Liver (tissue), 9 donors: ENCODE measurements around the gene ALG8. TPM values are rescaled to one million over a fixed set of nuclear protein-coding genes. Genes with fewer than 3 reads are reported as not detected.

Experiments used
- DNase-seq: peaks from one replicate; pipeline ENCODE4 v3.0.0-alpha.2; 2017; ENCODE audit warnings: low spot score
- H3K27ac ChIP-seq, 2 donors: one replicate each; pipeline ENCODE4 v1.7.0; 2013; ENCODE audit warnings: inconsistent platforms in 2 of 2, low read length in 2 of 2, control low read depth in 1 of 2, low read depth in 1 of 2, mild to moderate bottlenecking in 1 of 2
- H3K27me3 ChIP-seq, 4 donors: one replicate each; pipeline versions ENCODE4 v1.6.1 to v1.7.0; 2013; ENCODE audit warnings: low read length in 3 of 4, inconsistent platforms in 1 of 4, mild to moderate bottlenecking in 1 of 4, moderate library complexity in 1 of 4; ENCODE audit not compliant: control insufficient read depth in 4 of 4, insufficient read depth in 4 of 4
- H3K36me3 ChIP-seq, 4 donors: one replicate each; pipeline versions ENCODE4 v1.6.1 to v1.7.0; 2013; ENCODE audit warnings: low read length in 3 of 4, mild to moderate bottlenecking in 3 of 4, low read depth in 1 of 4, moderate library complexity in 1 of 4; ENCODE audit not compliant: control insufficient read depth in 4 of 4, insufficient read depth in 3 of 4
- H3K4me1 ChIP-seq, 4 donors: one replicate each; pipeline versions ENCODE4 v1.6.1 to v1.7.0; 2013; ENCODE audit warnings: low read length in 3 of 4, mild to moderate bottlenecking in 3 of 4, moderate library complexity in 1 of 4; ENCODE audit not compliant: control insufficient read depth in 4 of 4, insufficient read depth in 4 of 4
- H3K4me3 ChIP-seq, 3 donors: one replicate each; pipeline versions ENCODE4 v1.6.1 to v1.7.0; 2013; ENCODE audit warnings: low read length in 3 of 3, control low read depth in 1 of 3, low read depth in 1 of 3, mild to moderate bottlenecking in 1 of 3
- H3K9ac ChIP-seq, 2 donors: one replicate each; pipeline ENCODE4 v1.7.0; 2013; ENCODE audit warnings: low read length in 2 of 2, mild to moderate bottlenecking in 2 of 2, moderate library complexity in 2 of 2, control low read depth in 1 of 2, low read depth in 1 of 2
- H3K9me3 ChIP-seq, 4 donors: one replicate each; pipeline versions ENCODE4 v1.6.1 to v1.7.0; 2013; ENCODE audit warnings: low read length in 3 of 4; ENCODE audit not compliant: control insufficient read depth in 4 of 4
- EGR1 ChIP-seq, 2 donors: IDR thresholded peaks; 2 replicates each; pipeline ENCODE4 v1.6.1; 2016 to 2018; ENCODE audit warnings: antibody characterized with exemption in 2 of 2, low read depth in 2 of 2
- FOXA1 ChIP-seq: IDR thresholded peaks from 2 replicates; pipeline ENCODE4 v1.6.1; 2016; ENCODE audit warnings: antibody characterized with exemption
- FOXA2 ChIP-seq: IDR thresholded peaks from 2 replicates; pipeline ENCODE4 v1.6.1; 2016; ENCODE audit warnings: antibody characterized with exemption
- GABPA ChIP-seq, 2 donors: IDR thresholded peaks in 1 of 2; conservative IDR thresholded peaks in 1 of 2; 2 replicates each; pipeline ENCODE4 v1.6.1; 2016; ENCODE audit warnings: antibody characterized with exemption in 2 of 2, mild to moderate bottlenecking in 1 of 2, moderate library complexity in 1 of 2
- HNF4A ChIP-seq, 2 donors: conservative IDR thresholded peaks; 2 replicates each; pipeline ENCODE4 v1.6.1; 2016; ENCODE audit warnings: antibody characterized with exemption in 2 of 2, mild to moderate bottlenecking in 2 of 2
- HNF4G ChIP-seq: IDR thresholded peaks from 2 replicates; pipeline ENCODE4 v1.6.1; 2016; ENCODE audit warnings: antibody characterized with exemption
- JUND ChIP-seq, 2 donors: IDR thresholded peaks; 2 replicates each; pipeline ENCODE4 v1.6.1; 2016; ENCODE audit warnings: antibody characterized with exemption in 2 of 2
- NR2F2 ChIP-seq: IDR thresholded peaks from 2 replicates; pipeline ENCODE4 v1.6.1; 2016; ENCODE audit warnings: antibody characterized with exemption
- RAD21 ChIP-seq, 2 donors: IDR thresholded peaks; 2 replicates each; pipeline ENCODE4 v1.6.1; 2016; ENCODE audit warnings: antibody characterized with exemption in 2 of 2, mild to moderate bottlenecking in 2 of 2
- RXRA ChIP-seq, 2 donors: IDR thresholded peaks; 2 replicates each; pipeline ENCODE4 v1.6.1; 2017 to 2018; ENCODE audit warnings: antibody characterized with exemption in 2 of 2, mild to moderate bottlenecking in 1 of 2
- SP1 ChIP-seq: IDR thresholded peaks from 2 replicates; pipeline ENCODE4 v1.6.1; 2018; ENCODE audit warnings: antibody characterized with exemption, mild to moderate bottlenecking
- TAF1 ChIP-seq: conservative IDR thresholded peaks from 2 replicates; pipeline ENCODE4 v1.6.1; 2016; ENCODE audit warnings: antibody characterized with exemption, mild to moderate bottlenecking
- YY1 ChIP-seq: IDR thresholded peaks from 2 replicates; pipeline ENCODE4 v1.6.1; 2016; ENCODE audit warnings: antibody characterized with exemption, mild to moderate bottlenecking
- WGBS: extraction: QIAGEN DNeasy Blood & Tissue Kit; methylation state at CpG from one replicate; pipeline ENCODE4 v1.1.7; 2013; 5-methylcytosine and 5-hydroxymethylcytosine counted together
- polyA plus RNA-seq, 2 donors: library from polyadenylated mRNA; stranded (reverse) in 1 of 2; unstranded in 1 of 2; fragments of 200-250 nt in 1 of 2; fragments of >200 nt in 1 of 2; fragmentation: Nextera tagmentation in 1 of 2; extraction: Ambion mirVana in 1 of 2; gene quantifications; one replicate each; pipeline versions ENCODE4 v1.2.1 to v1.2.3, GENCODE V29; 2013 to 2015
- total RNA-seq, 2 donors: library from RNA; depleted of rRNA; stranded (reverse); fragments of >200 nt; gene quantifications; one replicate each; pipeline ENCODE4 v1.2.3, GENCODE V29; 2014
- TF ChIP-seq, protein P1 (sequence below): fragments of 150-350 bp; IDR thresholded peaks from 2 replicates; pipeline ENCODE4 v1.5.1; 2017; ENCODE audit warnings: improper control_type of control experiment, low read depth, low read length; ENCODE audit not compliant: missing input control
- TF ChIP-seq, protein P2 (sequence below): IDR thresholded peaks from 2 replicates; pipeline ENCODE4 v1.6.1; 2016; ENCODE audit warnings: antibody characterized with exemption
- TF ChIP-seq, protein P3 (sequence below): IDR thresholded peaks from 2 replicates; pipeline ENCODE4 v1.6.1; 2016; ENCODE audit warnings: antibody characterized with exemption
- TF ChIP-seq, protein P4 (sequence below): IDR thresholded peaks from 2 replicates; pipeline ENCODE4 v1.6.1; 2016; ENCODE audit warnings: antibody characterized with exemption
- TF ChIP-seq, protein P5 (sequence below): IDR thresholded peaks from 2 replicates; pipeline ENCODE4 v1.6.1; 2016; ENCODE audit warnings: antibody characterized with exemption, mild to moderate bottlenecking
- donor health status: healthy.
- donor health status: healthy.
- donor health status: healthy.
- donor health status: healthy.
- donor health status: healthy.

ALG8 gene
- total and polyA plus RNA-seq, 4 donors = 29.4 to 46.0 (median 38.0) TPM

DNA sequence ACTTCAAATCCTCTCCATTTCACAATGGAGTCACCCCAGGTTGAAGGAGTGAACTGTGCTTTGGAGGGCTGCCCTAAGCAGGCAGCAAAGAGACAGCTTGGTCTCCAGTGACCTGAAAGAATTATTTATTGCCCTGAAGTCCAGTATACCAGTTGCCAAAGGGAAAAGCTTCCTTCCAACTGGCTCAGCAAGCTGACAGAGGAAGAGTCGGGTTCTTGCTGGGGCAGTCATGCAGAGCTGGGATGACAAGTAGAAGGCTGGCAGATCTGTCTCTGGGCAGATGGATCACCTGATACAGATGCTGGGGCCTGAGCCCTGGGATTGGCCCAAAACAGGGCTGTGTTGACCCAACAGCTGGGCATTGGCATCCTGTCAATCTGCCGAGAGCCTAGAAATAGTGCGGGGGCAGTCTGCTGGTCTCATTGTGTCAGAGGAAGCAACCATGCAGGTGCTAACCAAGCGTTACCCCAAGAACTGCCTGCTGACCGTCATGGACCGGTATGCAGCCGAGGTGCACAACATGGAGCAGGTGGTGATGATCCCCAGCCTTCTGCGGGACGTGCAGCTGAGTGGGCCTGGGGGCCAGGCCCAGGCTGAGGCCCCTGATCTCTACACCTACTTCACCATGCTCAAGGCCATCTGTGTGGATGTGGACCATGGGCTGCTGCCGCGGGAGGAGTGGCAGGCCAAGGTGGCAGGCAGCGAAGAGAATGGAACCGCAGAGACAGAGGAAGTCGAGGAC is 75.8 kb downstream of the ALG8 start, which contains the start of gene THRSP:
TSS of gene THRSP (plus strand) at position 422 of the 742 bp plus-strand sequence. CDS start at position 443, 21 bp downstream.
- no peak for DNase-seq
- Histone ChIP-seq H3K27me3 (no peaks in the 10 kb centered on the region), H3K4me3 (peak within 1 kb of the TSS; percentile 41 to 83 (median 67)), H3K9me3 (no peaks in the 10 kb centered on the region), H3K27ac (peak within 1 kb of the TSS; percentile 69 to 80), H3K4me1 (peaks cover 8 to 50% (median 25%) of the 10 kb centered on the region in 4 donors), H3K36me3 (peaks cover 2 to 11% (median 6%) of the 10 kb centered on the region in 4 donors), H3K9ac (peak within 1 kb of the TSS; percentile 50 to 57)
- 43% methylated on average over 14 of the region's 14 CpGs for WGBS
- TF ChIP-seq RAD21 (IDR thresholded peaks at IDR 0.05) (peak; percentile 14 to 28), SP1 (peak; percentile 75), HNF4A (conservative IDR thresholded peaks at IDR 0.05) (peak; percentile 68), FOXA1 (peak; percentile 79), FOXA2 (peak; percentile 90), JUND (IDR thresholded peaks at IDR 0.05) (peak in 1 of 2 donors; percentile 28), YY1 (peak; percentile 65), GABPA (IDR thresholded peaks at IDR 0.05 in 1 of 2, conservative IDR thresholded peaks at IDR 0.05 in 1 of 2) (no peak), EGR1 (IDR thresholded peaks at IDR 0.05; ENCODE audit: low read depth in 2 of 2) (peak; percentile 54 to 92), HNF4G (no peak), RXRA (IDR thresholded peaks at IDR 0.05) (peak; percentile 67 to 85), TAF1 (peak; percentile 97), NR2F2 (no peak)
- TF ChIP-seq, protein P1, sequence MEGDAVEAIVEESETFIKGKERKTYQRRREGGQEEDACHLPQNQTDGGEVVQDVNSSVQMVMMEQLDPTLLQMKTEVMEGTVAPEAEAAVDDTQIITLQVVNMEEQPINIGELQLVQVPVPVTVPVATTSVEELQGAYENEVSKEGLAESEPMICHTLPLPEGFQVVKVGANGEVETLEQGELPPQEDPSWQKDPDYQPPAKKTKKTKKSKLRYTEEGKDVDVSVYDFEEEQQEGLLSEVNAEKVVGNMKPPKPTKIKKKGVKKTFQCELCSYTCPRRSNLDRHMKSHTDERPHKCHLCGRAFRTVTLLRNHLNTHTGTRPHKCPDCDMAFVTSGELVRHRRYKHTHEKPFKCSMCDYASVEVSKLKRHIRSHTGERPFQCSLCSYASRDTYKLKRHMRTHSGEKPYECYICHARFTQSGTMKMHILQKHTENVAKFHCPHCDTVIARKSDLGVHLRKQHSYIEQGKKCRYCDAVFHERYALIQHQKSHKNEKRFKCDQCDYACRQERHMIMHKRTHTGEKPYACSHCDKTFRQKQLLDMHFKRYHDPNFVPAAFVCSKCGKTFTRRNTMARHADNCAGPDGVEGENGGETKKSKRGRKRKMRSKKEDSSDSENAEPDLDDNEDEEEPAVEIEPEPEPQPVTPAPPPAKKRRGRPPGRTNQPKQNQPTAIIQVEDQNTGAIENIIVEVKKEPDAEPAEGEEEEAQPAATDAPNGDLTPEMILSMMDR = no peak
- TF ChIP-seq, protein P2, sequence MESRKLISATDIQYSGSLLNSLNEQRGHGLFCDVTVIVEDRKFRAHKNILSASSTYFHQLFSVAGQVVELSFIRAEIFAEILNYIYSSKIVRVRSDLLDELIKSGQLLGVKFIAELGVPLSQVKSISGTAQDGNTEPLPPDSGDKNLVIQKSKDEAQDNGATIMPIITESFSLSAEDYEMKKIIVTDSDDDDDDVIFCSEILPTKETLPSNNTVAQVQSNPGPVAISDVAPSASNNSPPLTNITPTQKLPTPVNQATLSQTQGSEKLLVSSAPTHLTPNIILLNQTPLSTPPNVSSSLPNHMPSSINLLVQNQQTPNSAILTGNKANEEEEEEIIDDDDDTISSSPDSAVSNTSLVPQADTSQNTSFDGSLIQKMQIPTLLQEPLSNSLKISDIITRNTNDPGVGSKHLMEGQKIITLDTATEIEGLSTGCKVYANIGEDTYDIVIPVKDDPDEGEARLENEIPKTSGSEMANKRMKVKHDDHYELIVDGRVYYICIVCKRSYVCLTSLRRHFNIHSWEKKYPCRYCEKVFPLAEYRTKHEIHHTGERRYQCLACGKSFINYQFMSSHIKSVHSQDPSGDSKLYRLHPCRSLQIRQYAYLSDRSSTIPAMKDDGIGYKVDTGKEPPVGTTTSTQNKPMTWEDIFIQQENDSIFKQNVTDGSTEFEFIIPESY = no peak
- TF ChIP-seq, protein P3, sequence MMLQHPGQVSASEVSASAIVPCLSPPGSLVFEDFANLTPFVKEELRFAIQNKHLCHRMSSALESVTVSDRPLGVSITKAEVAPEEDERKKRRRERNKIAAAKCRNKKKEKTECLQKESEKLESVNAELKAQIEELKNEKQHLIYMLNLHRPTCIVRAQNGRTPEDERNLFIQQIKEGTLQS = no peak
- TF ChIP-seq, protein P4, sequence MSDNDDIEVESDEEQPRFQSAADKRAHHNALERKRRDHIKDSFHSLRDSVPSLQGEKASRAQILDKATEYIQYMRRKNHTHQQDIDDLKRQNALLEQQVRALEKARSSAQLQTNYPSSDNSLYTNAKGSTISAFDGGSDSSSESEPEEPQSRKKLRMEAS = peak; percentile 17
- TF ChIP-seq, protein P5, sequence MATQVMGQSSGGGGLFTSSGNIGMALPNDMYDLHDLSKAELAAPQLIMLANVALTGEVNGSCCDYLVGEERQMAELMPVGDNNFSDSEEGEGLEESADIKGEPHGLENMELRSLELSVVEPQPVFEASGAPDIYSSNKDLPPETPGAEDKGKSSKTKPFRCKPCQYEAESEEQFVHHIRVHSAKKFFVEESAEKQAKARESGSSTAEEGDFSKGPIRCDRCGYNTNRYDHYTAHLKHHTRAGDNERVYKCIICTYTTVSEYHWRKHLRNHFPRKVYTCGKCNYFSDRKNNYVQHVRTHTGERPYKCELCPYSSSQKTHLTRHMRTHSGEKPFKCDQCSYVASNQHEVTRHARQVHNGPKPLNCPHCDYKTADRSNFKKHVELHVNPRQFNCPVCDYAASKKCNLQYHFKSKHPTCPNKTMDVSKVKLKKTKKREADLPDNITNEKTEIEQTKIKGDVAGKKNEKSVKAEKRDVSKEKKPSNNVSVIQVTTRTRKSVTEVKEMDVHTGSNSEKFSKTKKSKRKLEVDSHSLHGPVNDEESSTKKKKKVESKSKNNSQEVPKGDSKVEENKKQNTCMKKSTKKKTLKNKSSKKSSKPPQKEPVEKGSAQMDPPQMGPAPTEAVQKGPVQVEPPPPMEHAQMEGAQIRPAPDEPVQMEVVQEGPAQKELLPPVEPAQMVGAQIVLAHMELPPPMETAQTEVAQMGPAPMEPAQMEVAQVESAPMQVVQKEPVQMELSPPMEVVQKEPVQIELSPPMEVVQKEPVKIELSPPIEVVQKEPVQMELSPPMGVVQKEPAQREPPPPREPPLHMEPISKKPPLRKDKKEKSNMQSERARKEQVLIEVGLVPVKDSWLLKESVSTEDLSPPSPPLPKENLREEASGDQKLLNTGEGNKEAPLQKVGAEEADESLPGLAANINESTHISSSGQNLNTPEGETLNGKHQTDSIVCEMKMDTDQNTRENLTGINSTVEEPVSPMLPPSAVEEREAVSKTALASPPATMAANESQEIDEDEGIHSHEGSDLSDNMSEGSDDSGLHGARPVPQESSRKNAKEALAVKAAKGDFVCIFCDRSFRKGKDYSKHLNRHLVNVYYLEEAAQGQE = peak; percentile 95
